Ramos (cell line): Measurements from ENCODE around the gene IARS2.
"Not testable (repeated sequence)": the region's sequence is repeated elsewhere in the genome, so short reads cannot be mapped to it uniquely, and the experiment has no call there.

Experiments
- in situ Hi-C: fragments of 300-500 bp; cut with MboI; formaldehyde crosslinking; loops from one replicate; pipeline ENCODE4 v1.14.3; 2022; ENCODE audit warnings: low sequenced_read_pairs; ENCODE audit not compliant: unreplicated experiment

IARS2 gene

DNA sequence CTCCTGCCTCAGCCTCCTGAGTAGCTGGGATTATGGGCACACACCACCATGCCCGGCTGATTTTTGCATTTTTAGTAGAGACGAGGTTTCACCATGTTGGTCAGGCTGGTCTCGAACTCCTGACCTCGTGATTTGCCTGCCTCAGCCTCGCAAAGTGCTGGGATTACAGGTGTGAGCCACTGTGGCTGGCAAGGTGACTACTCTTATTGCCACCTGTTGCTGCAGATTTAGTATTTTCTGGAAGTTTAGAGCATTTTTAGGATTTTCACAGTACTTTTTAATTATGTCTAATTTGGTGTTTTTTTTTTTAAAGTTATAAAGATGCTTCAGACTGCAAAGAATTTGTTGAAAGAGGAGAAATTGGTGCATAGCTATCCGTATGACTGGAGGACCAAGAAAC, 16.5 kb downstream of the IARS2 start:
- in situ Hi-C loops, result not testable (repeated sequence)

DNA sequence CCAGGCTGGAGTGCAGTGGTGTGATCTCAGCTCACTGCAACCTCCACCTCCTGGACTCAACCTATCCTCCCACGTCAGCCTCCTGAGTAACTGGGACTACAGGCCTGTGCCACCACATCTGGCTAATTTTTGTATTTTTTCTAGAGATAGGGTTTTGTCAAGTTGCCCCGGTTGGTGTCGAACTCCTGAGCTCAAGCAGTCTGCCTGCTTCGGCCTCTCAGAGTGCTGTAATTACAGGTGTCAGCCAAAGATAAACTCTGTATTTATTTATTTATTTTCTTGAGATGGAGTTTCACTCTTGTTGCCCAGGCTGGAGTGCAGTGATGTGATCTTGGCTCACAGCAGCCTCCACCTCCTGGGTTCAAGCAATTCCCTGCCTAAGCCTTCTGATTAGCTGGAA, 18.7 kb downstream of the IARS2 start:
- in situ Hi-C loops, result not testable (repeated sequence)

DNA sequence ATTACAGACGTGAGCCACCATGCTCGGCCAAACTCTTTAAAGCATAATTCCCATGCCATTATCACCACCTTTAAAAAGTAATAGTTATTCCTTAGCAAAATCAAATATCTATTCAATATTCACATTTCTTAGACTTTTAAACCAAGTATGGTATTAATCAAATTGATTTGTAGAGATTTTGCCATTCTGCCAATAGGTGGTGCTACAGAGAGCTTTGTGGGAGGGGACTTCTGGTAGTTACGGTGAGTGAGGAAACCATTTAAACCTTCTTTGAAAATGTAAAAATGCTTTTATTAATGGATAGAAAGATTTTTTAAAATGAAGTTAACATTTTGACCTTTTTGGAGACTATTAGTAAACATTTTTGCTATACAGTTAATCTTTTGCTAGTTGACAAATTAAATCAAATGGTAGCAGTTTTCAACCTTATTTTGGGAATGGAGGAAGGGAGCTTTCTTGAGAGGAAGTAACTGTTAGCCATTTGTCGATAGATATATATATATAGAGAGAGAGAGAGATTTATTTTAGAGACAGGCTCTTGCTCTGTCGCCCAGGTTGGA, 19.3 kb downstream of the IARS2 start:
- in situ Hi-C loops, result no loop called here

DNA sequence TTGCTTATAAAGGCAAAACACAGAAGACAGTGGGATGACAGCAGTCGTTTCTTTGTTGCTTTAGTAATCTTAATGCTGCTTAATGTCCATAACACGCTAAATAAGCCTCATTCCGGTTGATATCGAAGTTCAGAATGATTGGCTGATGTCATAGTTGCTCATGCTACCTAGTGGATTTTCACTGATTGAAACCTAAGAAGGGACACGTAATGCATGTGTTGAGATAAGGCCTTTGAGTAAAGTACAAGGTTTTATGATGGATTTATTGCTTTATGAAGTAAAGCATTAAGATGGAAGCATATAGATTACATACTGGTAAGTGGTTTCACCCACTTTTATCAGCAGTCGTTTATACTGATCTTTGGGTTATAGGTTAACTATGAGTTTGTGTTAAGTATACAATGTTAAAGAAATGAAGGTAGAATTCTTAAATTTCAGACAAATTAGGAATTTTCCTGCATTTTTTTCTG, 25.1 kb downstream of the IARS2 start:
- in situ Hi-C loops, result no loop called here

DNA sequence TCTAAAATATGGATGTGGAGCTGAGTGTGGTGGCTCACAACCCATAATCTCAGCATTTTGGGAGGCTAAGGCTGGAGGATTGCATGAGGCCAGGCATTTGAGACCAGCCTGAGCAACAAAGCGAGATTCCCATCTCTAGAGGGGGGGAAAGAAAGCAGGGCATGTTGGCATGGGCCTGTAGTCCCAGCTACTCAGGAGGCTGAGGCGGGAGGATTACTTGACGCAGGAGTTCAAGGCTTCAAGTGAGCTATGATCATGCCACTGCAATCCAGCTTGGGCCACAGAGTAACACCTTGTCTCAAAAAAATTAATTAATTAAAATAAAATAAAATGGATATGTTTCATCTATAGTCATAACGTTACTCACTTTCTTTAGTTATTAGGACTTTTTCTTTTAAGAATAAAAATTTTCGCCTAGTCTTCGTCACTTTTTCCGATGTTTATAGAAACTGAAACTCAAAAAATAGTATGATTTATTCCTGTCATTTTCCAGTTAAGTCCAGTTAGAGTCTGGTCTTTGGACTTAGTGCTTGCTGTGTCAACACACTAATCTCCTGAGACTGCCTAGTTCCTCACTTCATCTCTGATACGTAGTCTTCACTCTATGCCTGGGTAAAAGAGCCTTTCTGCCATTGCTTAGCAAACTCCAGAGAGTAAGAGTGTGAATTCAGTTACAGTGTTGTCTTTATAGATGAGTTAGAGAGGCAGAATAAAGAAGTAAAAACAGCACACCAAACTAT, 28.0 kb downstream of the IARS2 start:
- in situ Hi-C loops, result no loop called here

DNA sequence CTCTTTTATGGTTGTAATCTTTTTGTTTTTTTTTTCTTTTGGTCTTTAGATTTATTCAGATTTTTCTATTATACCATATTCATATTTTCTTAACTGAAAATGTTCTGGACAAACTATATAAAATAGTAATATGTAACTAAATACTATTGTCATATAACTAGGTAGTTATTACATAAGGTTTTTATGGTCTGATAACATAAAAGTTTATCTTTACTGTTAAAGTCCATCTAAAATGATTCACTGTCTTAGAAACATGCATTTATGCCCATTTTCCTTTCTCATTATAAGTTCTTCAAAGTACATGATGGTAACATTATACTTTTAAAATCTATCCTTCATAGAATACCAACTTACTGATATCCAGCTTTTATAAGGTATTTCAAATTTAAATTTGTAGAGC, 29.1 kb downstream of the IARS2 start:
- in situ Hi-C loops, result no loop called here

DNA sequence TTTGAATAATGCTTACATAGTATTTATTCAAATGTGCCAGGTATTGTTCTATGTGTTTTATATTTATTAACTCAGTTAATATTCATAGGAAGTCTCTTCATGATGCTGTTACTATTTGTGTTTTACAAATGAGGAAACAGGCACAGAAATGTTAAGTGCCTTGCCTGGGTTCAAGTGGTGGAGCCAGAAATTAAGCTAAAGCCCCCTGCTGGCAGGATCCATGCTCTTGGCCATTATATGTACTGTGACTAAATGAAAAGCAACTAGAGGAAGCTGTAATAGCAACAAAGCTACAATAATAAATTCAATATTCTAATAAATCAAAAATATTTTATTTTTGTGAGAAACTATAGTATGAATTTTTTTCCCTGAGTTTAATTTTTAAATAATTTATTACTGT, 30.0 kb downstream of the IARS2 start:
- in situ Hi-C loops, result no loop called here

DNA sequence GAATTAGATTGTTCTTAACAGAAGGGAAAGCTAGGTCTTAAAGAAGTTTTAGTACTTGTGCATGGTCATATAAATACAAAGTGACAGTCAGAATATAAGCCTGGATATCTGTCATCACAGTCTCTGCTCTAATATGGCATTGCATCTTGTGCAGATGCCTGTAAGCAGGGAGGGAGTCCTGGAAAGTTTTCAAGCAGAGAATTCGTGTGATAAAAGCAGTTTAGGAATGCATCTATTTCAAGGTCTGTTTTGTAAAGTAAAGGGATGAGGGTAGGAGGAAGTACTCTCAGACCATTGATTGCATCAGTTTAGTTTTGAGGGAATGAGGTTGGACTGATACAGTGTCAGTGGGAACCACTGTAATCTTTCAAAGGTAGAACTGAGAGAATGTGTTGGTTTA, 30.6 kb downstream of the IARS2 start:
- in situ Hi-C loops, result no loop called here

DNA sequence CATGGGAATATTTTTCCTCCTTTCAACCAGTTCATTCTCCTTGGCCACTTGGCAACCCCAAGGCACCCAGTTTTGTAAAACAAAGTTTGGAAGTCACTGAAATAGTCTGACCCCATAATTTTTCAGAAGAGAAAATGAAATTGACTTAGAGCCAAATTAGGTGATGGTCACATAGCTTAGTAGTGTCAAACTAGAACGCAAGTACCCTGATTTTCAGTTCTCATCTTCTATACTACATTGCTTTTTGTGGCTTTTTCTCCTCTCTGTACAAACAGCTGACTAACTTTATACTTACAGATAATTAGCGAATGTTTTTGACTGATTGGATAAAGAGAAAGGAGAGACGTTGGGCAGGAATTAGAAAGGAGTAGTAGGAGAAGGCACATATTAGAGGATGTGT, 33.1 kb downstream of the IARS2 start:
- in situ Hi-C loops, result no loop called here

DNA sequence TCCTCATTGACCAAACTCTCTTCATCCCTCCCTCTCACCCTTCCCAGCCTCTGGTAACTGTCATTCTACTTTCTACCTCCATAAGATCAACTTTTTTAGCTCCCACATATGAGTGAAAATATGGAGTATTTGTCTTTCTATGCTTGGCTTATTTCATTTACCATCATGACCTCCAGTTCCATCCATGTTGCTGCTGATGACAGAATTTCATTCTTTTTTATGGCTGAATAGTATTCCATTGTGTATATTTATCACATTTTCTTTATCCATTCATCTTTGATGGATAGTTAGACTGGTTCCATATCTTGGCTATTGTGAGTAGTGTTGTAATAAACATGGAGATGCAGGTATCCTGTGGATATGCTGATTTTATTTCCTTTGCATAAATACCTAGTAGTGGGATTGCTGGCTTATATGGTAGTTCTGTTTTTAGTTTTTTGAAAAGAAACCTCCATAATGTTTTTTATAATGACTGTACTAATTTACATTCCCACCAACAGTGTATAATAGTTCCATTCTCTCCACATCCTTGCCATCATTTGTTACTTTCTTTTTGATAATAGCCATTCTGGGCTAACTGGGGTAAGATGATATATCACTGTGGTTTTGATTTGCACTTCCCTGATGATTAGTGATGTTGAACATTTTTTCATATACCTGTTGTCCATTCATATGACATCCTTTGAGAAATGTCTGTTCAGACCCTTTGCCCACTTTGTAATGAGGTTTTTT, 35.7 kb downstream of the IARS2 start:
- in situ Hi-C loops, result no loop called here

DNA sequence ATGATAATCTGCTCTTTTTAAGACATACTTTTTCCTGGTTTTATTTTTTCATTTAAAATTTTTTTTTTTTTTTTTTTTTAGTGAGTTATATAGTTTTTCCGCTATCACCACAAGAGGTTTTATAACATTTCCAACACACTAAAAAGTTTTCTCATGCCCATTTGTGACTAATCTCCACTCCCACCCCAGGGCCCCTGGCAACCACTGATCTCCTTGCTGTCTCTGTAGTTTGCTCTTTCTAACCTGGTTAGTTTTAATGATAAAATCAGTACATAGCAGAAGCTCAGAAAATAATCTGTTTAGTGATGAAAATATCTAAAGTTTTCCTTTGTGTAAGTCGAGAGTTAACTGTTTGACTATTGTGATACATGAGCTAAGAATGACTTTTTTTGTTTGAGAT, 41.8 kb downstream of the IARS2 start:
- in situ Hi-C loops, result no loop called here

DNA sequence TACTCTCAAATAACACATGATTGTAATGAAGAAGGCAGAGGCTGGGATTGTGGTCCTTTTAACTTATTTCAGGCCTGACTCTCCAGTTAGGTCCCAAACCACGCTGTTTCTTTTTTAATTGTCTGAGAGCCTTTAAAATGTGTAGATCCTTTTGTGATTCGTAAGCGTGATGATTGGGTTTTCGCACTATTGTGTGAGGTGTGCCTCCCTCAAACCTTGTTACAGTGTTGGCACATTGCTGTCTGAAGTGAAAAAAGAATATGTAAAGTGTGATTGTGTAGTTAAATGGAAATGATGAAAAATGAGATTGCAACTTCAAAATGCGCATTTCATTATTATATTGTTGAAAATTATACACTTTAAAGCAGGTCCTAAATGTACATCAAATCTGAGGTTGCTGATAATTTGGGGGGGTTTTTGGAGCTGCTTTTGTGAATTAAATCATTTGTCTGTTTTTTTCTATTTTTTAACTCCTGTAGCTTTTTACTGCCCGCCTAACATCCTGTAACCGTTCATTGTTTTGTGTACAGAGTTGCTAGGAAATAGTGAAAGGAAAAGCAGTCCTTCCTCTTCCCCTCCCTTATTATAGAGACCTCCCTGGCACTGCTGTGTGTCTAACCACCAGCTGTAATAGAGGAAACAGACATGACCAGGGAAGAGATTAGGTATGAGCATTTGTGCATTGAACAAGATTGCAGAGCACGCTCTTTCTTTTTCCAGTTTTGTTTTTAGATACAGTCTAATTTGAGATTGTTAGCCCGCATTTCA, 43.3 kb downstream of the IARS2 start:
- in situ Hi-C loops, result no loop called here

DNA sequence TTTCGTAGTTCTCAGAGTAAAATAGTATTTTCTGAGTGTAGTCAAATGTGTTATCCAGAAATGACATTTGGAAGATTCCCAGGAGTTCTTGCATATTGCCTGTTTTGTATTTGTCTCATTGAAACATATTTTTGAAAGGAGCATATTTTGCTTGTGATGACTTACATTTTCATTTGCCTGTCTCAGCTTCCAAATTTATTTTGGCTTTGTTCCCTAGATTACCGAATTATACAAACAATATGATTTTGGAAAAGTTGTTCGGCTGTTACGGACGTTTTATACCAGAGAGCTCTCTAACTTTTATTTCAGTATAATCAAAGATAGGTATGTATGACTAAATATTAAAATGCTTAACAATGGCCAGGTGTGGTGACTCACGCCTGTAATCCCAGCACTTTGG, 46.0 kb downstream of the IARS2 start:
- in situ Hi-C loops, result no loop called here

DNA sequence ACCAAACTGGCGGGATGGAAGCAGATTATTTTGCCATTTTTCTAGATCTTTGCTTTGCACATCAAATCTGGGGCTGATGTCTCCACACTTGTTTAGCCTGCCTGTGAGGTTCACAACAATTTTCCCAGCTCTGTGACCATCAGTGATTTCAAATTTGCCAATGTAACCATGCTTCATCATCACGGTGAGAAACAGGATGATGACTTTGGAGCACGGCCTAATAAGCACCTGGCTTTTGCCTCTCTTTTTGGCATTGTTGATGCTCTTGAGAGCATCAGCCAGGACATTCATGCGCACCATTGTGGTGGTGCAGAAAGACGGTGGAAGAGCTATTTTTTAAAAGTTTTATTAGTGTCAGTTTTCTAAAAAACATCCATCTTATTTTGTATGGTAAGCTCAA, 50.1 kb downstream of the IARS2 start:
- in situ Hi-C loops, result no loop called here

DNA sequence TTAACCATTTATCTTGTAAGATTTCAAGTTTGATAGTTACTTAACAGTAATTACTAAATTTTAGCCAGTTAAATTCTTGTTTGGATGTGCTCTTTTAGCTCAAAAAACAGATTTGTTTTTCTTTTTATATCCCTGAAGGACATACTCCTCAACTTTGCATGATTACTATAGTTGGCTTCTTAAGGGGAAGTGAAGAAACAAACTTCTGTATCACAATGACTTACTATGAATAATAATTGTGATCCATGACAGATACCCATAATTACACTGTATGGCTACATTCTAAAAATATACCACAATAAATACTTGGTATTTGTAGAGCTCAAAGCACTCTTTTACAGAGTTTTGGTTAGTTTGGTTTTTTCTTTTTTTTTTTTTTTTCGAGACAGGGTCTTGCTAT, 55.8 kb downstream of the IARS2 start:
- in situ Hi-C loops, result no loop called here

DNA sequence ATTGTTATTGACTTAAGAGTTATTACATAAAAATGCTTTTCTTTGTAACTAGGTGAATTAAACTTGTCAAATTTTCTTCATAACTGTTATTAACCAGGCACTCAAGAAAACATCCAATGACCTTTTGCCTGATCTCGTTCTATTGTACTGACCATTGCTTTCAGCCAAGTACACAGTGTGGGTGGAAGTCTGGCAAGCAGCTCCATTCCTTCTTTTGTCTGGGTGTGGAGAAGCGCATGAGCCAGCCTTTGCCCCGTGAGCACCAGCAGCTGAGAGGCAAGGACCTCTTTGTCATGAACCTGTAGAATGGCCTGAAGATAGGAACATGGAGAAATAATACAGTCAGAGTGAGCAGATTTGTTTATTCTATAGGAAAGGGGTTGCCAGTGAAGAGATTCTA, 57.5 kb downstream of the IARS2 start:
- in situ Hi-C loops, result no loop called here

DNA sequence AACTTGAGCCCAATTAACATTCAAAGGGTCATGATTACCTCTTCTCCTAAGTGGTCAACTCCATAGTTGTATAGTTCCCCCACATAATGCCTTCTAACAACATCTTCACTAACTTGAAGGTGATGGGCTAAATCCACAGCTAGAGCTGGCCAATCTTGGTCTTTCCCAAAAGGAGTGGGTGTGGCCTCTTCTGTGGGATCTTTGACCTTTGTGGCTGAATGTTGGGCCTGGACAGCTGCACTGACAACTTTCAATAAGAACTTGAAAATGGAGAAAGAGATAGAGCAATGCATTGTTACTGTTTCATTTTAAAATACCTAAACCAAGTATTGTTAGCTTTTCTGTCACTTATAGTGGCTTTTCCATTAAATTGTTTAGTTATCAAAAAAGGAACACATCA, 59.2 kb downstream of the IARS2 start:
- in situ Hi-C loops, result no loop called here

DNA sequence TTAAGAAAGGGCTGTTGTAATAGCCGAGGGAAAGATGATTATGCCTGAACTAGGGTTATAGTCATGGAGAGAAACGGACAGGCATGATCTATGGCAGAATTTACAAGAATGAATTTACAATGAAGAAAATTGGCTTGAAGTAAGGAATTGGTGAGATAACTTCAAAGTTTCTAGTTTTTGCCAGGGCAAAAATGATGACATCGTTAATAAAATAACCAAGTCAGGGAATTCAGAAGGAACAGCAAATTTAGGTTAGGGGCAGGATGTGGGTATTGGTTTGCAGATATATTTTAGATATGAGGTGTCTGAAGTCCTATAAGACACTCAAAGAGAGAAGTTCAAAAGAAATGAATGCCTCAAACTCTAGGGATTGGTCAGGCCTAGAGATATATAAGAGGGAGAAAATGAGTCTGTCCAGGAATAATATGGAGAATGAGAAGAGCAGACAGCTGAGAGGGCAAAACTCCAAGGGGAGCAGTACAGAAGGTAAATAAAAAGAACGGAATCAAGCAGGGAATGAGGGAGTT, 62.8 kb downstream of the IARS2 start:
- in situ Hi-C loops, result no loop called here

DNA sequence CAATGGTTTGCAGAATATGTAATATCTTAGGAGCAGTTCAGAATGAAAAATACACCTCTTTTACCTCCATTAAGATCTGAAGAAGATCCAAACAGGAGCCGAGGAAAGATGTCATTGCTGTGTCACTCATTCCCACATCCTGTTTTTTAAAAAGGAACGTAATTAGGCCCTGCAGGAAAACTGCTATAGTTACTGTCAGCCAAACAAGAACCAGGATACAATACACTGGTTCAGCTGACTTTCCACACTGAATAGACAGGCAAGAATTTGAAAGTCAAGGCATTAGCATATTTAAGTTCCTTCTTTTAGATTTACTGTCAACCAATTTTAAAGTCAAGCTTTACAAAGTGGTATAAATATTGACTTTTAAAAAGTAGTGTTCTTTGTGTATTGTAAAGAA, 63.8 kb downstream of the IARS2 start:
- in situ Hi-C loops, result no loop called here

DNA sequence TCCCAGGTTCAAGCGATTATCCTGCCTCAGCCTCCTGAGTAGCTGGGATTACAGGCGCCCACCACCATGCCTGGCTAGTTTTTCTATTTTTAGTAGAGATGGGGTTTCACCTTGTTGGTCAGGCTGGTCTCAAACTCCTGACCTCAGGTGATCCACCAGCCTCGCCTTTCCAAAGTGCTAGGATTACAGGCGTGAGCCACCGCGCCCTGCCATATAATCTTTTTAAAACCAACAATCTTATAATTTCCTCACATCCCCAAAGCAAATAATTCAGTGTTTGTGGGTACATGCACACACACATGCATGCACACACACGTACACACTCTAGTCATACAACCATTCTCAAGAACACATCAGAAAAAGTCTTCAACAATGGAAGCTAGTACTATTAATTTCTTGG, 64.6 kb downstream of the IARS2 start:
- in situ Hi-C loops, result not testable (repeated sequence)

DNA sequence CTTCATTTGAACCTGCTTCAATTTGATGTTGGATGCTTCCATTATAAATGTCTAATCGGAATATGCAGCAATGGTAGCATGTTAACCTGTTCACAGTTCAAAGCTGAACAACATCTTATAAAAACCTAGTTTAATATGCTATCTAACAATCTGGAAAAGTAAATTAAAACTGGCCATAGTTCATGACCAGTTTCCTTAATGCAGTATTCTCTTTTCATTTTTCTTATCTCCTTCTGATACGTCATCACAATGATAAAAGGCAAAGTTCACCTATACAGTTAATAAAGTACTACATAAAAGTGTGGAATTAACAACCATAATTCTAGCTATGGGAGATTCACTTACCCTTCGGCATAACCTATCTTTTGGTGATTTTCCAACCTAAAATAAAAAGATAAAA, 65.1 kb downstream of the IARS2 start:
- in situ Hi-C loops, result no loop called here
